K562 (cell line): Measurements from ENCODE around the gene SEC23IP. TPM values are rescaled to one million over a fixed set of nuclear protein-coding genes. Genes with fewer than 3 reads are reported as not detected.

Experiments used
- ARHGAP35 ChIP-seq: fragments of 450-650 bp; IDR thresholded peaks from 2 replicates; pipeline ENCODE4 v1.6.1; 2018; ENCODE audit not compliant: partially characterized antibody
- CC2D1A ChIP-seq: fragments of 450-650 bp; IDR thresholded peaks from 2 replicates; pipeline ENCODE4 v1.6.1; 2017; ENCODE audit warnings: mild to moderate bottlenecking
- EHMT2 ChIP-seq: fragments of 450-650 bp; IDR thresholded peaks from 2 replicates; pipeline ENCODE4 v1.6.1; 2018; ENCODE audit warnings: antibody characterized with exemption
- FOSL1 ChIP-seq: fragments of 200-800 bp; sonication (Bioruptor generic); conservative IDR thresholded peaks from 2 replicates; pipeline ENCODE4 v1.6.1; 2016; ENCODE audit warnings: missing genetic modification characterization, missing compliant biosample characterization
- GABPB1 ChIP-seq: sonication (generic); formaldehyde crosslinking; IDR thresholded peaks from 2 replicates; pipeline ENCODE4 v1.8.0; 2022; ENCODE audit warnings: mild to moderate bottlenecking, missing genetic modification reagents
- HEY1 ChIP-seq: fragments of 250-450 bp; sonication (Bioruptor Pico); IDR thresholded peaks from 2 replicates; pipeline ENCODE4 v1.5.0; 2020; ENCODE audit warnings: mild to moderate bottlenecking, moderate library complexity, borderline replicate concordance
- HMGN3 ChIP-seq: IDR thresholded peaks from 2 replicates; pipeline ENCODE4 v1.6.1; 2011; ENCODE audit warnings: borderline replicate concordance, low read depth, mild to moderate bottlenecking, mixed read lengths, low read length; ENCODE audit not compliant: insufficient read length; ENCODE audit errors: extremely low read depth
- HNRNPLL ChIP-seq: fragments of 200-400 bp; formaldehyde crosslinking; IDR thresholded peaks from 2 replicates; pipeline ENCODE4 v1.6.1; 2017; ENCODE audit warnings: low read length, low read depth, mild to moderate bottlenecking; ENCODE audit not compliant: poor library complexity, severe bottlenecking
- ILF3 ChIP-seq: fragments of 450-650 bp; IDR thresholded peaks from 2 replicates; pipeline ENCODE4 v1.6.1; 2018; ENCODE audit warnings: antibody characterized with exemption, mild to moderate bottlenecking, moderate library complexity, borderline replicate concordance
- KLF13 ChIP-seq: fragments of 450-650 bp; IDR thresholded peaks from 2 replicates; pipeline ENCODE4 v1.6.1; 2016; ENCODE audit warnings: missing genetic modification characterization, low read depth, mild to moderate bottlenecking, missing compliant biosample characterization, moderate library complexity, borderline replicate concordance
- MEF2D ChIP-seq: conservative IDR thresholded peaks from 2 replicates; pipeline ENCODE4 v1.6.1; 2016; ENCODE audit warnings: low read depth, missing genetic modification characterization, missing compliant biosample characterization
- NCOA2 ChIP-seq, 2 experiments: fragments of 450-650 bp; IDR thresholded peaks; 2 replicates each; pipeline ENCODE4 v1.6.1; 2018; ENCODE audit warnings: mild to moderate bottlenecking in 2 of 2, moderate library complexity in 1 of 2; ENCODE audit not compliant: partially characterized antibody in 2 of 2
- RBM17 ChIP-seq: fragments of 200-400 bp; formaldehyde crosslinking; IDR thresholded peaks from 2 replicates; pipeline ENCODE4 v1.6.1; 2017; ENCODE audit warnings: low read depth, mild to moderate bottlenecking, low read length, borderline replicate concordance
- TARDBP ChIP-seq: fragments of 450-650 bp; IDR thresholded peaks from 2 replicates; pipeline ENCODE4 v1.6.1; 2016
- TCF3 ChIP-seq: sonication (generic); formaldehyde crosslinking; IDR thresholded peaks from 2 replicates; pipeline ENCODE4 v1.4.0; 2020; ENCODE audit warnings: mild to moderate bottlenecking, missing genetic modification reagents
- ZBTB8A ChIP-seq: fragments of 450-650 bp; IDR thresholded peaks from 2 replicates; pipeline ENCODE4 v1.6.1; 2018; ENCODE audit warnings: mild to moderate bottlenecking, moderate library complexity; ENCODE audit not compliant: partially characterized antibody
- ZNF143 ChIP-seq: sonication (generic); formaldehyde crosslinking; IDR thresholded peaks from 2 replicates; pipeline ENCODE4 v1.9.0; 2022; ENCODE audit warnings: mild to moderate bottlenecking, missing genetic modification reagents
- ZNF311 ChIP-seq: fragments of 250-450 bp; sonication (Bioruptor Pico); IDR thresholded peaks from 2 replicates; pipeline ENCODE4 v1.4.0; 2020; ENCODE audit warnings: mild to moderate bottlenecking, moderate library complexity
- ZNF436 ChIP-seq: fragments of 250-450, 450-650 bp; sonication (Bioruptor Pico); formaldehyde crosslinking; IDR thresholded peaks from 2 replicates; pipeline ENCODE4 v1.7.0; 2020; ENCODE audit warnings: mild to moderate bottlenecking
- ZNF589 ChIP-seq: fragments of 200-800 bp; sonication (Bioruptor generic); IDR thresholded peaks from 2 replicates; pipeline ENCODE4 v1.6.1; 2016; ENCODE audit warnings: low read depth, missing genetic modification characterization, missing compliant biosample characterization
- ZNF644 ChIP-seq: fragments of 200-800 bp; sonication (Bioruptor generic); IDR thresholded peaks from 2 replicates; pipeline ENCODE4 v1.6.1; 2016; ENCODE audit warnings: low read depth, missing genetic modification characterization, missing compliant biosample characterization
- polyA plus RNA-seq, 8 experiments: library from polyadenylated mRNA; depleted of rRNA in 4 of 8; stranded (reverse) in 5 of 8; unstranded in 3 of 8; fragments of >200 nt; fragmentation: Nextera tagmentation in 2 of 8; fragmentation: Illumina TruSeq in 1 of 8; extraction: Ambion mirVana in 2 of 8; extraction: Trizol in 1 of 8; gene quantifications; 2 replicates each; pipeline versions ENCODE4 v1.2.1 to v1.2.3, GENCODE V29; 2011 to 2014; ENCODE audit warnings: inconsistent platforms in 1 of 8, missing spikeins in 1 of 8
- total RNA-seq, 7 experiments: library from RNA; depleted of rRNA in 6 of 7; stranded (reverse); fragments of >200 nt in 6 of 7; fragmentation: Illumina TruSeq in 2 of 7; extraction: Trizol in 2 of 7; gene quantifications; 2 replicates each; pipeline versions ENCODE4 v1.2.1 to v1.2.3, GENCODE V29; 2011 to 2021; ENCODE audit warnings: low replicate concordance in 1 of 7
- TF ChIP-seq, protein P1 (sequence below), 3 experiments: fragments of 200-800 bp in 1 of 3; fragments of 250-450 bp in 1 of 3; fragments of 450-650 bp in 1 of 3; sonication (Bioruptor Pico) in 1 of 3; sonication (Bioruptor generic) in 1 of 3; formaldehyde crosslinking in 1 of 3; IDR thresholded peaks; 2 replicates each; pipeline versions ENCODE4 v1.6.1 to v1.8.0; 2016 to 2022; ENCODE audit warnings: mild to moderate bottlenecking in 2 of 3, missing genetic modification characterization in 2 of 3, missing compliant biosample characterization in 1 of 3, moderate library complexity in 1 of 3
- TF ChIP-seq, protein P2 (sequence below): fragments of 250-450 bp; sonication (Bioruptor Pico); IDR thresholded peaks from 2 replicates; pipeline ENCODE4 v1.4.0; 2020; ENCODE audit warnings: mild to moderate bottlenecking, moderate library complexity

SEC23IP gene
- total and polyA plus RNA-seq, 9 of the 15 experiments (the other 6 are each of a cell fraction or from before 2014, with no cell fraction given), result 15.8 to 38.4 (median 22.5) TPM

DNA sequence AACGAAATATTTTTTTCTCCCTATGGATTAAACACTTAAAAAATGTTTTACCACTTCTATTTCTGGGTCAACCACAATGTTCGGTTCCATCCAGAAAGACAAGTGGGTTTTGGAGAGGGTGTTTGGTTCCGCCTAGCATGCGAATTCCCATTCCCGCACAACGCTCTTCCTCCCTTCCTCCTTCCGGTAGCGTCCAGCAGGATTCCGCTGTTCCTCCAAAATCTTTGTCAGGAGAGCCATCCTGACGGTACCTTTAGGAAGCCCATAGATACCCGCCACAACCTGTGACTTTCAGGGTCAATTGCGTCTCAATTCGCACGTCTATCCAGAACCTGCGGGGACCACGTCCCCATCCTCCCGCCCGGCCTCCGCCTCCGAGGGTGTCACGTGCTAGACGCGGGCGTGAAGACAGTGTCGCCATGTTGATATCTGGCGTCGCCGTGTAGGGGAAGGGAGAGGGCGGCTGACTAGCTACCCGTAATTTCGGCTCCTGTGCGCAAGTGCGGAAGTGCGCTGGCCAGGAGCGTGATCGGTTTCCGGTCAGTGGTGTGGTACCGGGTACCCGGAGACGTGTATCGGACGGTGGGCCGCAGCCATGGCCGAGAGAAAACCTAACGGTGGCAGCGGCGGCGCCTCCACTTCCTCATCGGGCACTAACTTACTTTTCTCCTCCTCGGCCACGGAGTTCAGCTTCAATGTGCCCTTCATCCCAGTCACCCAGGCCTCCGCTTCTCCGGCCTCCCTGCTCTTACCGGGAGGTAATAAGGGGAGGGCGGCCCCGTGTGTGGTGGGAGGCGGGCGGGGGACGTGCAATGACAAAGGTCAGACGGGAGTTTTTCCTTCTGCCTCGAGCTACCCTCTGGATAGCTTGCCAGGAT lies at the start of gene SEC23IP (continued):
- TF ChIP-seq CC2D1A, result no peak
- TF ChIP-seq HMGN3, result no peak
- TF ChIP-seq KLF13, result peak; percentile 50; the same call in 1 of the 2 replicates
- TF ChIP-seq ZNF589 (CRISPR knock-in tag), result no peak
- no peak for TF ChIP-seq ZBTB8A
- TF ChIP-seq HNRNPLL, result no peak
- no peak for TF ChIP-seq TCF3
- no peak for TF ChIP-seq ZNF311 (CRISPR knock-in tag)
- no peak for TF ChIP-seq ILF3
- TF ChIP-seq ZNF436 (CRISPR knock-in tag), result no peak
- TF ChIP-seq, protein P1, sequence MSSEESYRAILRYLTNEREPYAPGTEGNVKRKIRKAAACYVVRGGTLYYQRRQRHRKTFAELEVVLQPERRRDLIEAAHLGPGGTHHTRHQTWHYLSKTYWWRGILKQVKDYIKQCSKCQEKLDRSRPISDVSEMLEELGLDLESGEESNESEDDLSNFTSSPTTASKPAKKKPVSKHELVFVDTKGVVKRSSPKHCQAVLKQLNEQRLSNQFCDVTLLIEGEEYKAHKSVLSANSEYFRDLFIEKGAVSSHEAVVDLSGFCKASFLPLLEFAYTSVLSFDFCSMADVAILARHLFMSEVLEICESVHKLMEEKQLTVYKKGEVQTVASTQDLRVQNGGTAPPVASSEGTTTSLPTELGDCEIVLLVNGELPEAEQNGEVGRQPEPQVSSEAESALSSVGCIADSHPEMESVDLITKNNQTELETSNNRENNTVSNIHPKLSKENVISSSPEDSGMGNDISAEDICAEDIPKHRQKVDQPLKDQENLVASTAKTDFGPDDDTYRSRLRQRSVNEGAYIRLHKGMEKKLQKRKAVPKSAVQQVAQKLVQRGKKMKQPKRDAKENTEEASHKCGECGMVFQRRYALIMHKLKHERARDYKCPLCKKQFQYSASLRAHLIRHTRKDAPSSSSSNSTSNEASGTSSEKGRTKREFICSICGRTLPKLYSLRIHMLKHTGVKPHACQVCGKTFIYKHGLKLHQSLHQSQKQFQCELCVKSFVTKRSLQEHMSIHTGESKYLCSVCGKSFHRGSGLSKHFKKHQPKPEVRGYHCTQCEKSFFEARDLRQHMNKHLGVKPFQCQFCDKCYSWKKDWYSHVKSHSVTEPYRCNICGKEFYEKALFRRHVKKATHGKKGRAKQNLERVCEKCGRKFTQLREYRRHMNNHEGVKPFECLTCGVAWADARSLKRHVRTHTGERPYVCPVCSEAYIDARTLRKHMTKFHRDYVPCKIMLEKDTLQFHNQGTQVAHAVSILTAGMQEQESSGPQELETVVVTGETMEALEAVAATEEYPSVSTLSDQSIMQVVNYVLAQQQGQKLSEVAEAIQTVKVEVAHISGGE (CRISPR knock-in tag; IDR thresholded peaks at IDR 0.05), result peak in 2 of 3 experiments; percentile 32 to 87; a peak in 3 of 6 replicates
- TF ChIP-seq TARDBP, result no peak
- no peak for TF ChIP-seq HEY1
- no peak for TF ChIP-seq ZNF644
- peak; percentile 91 for TF ChIP-seq GABPB1 (CRISPR knock-in tag)
- TF ChIP-seq, protein P2, sequence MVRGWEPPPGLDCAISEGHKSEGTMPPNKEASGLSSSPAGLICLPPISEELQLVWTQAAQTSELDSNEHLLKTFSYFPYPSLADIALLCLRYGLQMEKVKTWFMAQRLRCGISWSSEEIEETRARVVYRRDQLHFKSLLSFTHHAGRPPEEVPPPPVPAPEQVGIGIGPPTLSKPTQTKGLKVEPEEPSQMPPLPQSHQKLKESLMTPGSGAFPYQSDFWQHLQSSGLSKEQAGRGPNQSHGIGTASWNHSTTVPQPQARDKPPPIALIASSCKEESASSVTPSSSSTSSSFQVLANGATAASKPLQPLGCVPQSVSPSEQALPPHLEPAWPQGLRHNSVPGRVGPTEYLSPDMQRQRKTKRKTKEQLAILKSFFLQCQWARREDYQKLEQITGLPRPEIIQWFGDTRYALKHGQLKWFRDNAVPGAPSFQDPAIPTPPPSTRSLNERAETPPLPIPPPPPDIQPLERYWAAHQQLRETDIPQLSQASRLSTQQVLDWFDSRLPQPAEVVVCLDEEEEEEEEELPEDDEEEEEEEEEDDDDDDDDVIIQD (CRISPR knock-in tag), result no peak
- 0 out of 2 replicates have a peak, but pooled peaks have one; percentile 18 for TF ChIP-seq MEF2D (tag)
- TF ChIP-seq RBM17, result no peak
- TF ChIP-seq FOSL1 (tag), result no peak
- TF ChIP-seq ZNF143 (CRISPR knock-in tag), result no peak
- no peak for TF ChIP-seq ARHGAP35
- no peak for TF ChIP-seq NCOA2 (IDR thresholded peaks at IDR 0.05; ENCODE audit: partially characterized antibody in 2 of 2)
- TF ChIP-seq EHMT2, result no peak
